SU-DHL-6 (cell line): ENCODE measurements around the gene LSS.

ENCODE experiments used
- CTCF ChIP-seq: fragments of 200-600 bp; sonication (generic); IDR thresholded peaks from one replicate; pipeline ENCODE4 v1.5.1; 2017; ENCODE audit warnings: antibody characterized with exemption, mild to moderate bottlenecking, low read length, moderate library complexity; ENCODE audit not compliant: insufficient read depth, poor library complexity, severe bottlenecking
- EZH2phosphoT487 ChIP-seq: fragments of 200-600 bp; sonication (generic), shearing (Covaris generic); conservative IDR thresholded peaks from 2 replicates; pipeline ENCODE4 v1.6.1; 2018; ENCODE audit warnings: mild to moderate bottlenecking, antibody characterized with exemption, low read length, moderate library complexity, mixed read lengths

GRCh38 chr21:46207920-46208591, 20.5 kb downstream of the LSS start:
- TF ChIP-seq CTCF: no peak
- TF ChIP-seq EZH2phosphoT487: no peak
